HCT116 (cell line): ENCODE data around the gene NEO1.

ENCODE experiments used
- ATF3 ChIP-seq: IDR thresholded peaks from 2 replicates; pipeline ENCODE4 v1.6.1; 2012
- CTCF ChIP-seq, 3 experiments: fragments of 200-600 bp in 1 of 3; sonication (generic) in 1 of 3; IDR thresholded peaks in 2 of 3; conservative IDR thresholded peaks in 1 of 3; 2 replicates each; pipeline ENCODE4 v1.5.1; 2012 to 2017; ENCODE audit warnings: low read depth in 2 of 3, low read length in 2 of 3, antibody characterized with exemption in 1 of 3, borderline replicate concordance in 1 of 3, control low read depth in 1 of 3, mild to moderate bottlenecking in 1 of 3, mixed read lengths in 1 of 3, mixed run types in 1 of 3, moderate library complexity in 1 of 3; ENCODE audit not compliant: insufficient read depth in 1 of 3
- ELF1 ChIP-seq: IDR thresholded peaks from 2 replicates; pipeline ENCODE4 v1.6.1; 2012; ENCODE audit warnings: low read depth, borderline replicate concordance
- JUND ChIP-seq: IDR thresholded peaks from 2 replicates; pipeline ENCODE4 v1.6.1; 2012
- POLR2A ChIP-seq: IDR thresholded peaks from 2 replicates; pipeline ENCODE4 v1.7.0; 2011; ENCODE audit warnings: borderline replicate concordance; ENCODE audit not compliant: insufficient read depth, insufficient read length; ENCODE audit errors: extremely low read depth
- POLR2AphosphoS5 ChIP-seq: IDR thresholded peaks from 2 replicates; pipeline ENCODE4 v1.6.1; 2011; ENCODE audit warnings: mild to moderate bottlenecking, low read depth, low read length, moderate library complexity
- SIN3A ChIP-seq: IDR thresholded peaks from 2 replicates; pipeline ENCODE4 v1.6.1; 2012; ENCODE audit warnings: low read depth
- SP1 ChIP-seq: IDR thresholded peaks from 2 replicates; pipeline ENCODE4 v1.6.1; 2012; ENCODE audit warnings: low read depth

- TF ChIP-seq SIN3A, result no peak
- TF ChIP-seq POLR2A, result no peak
- TF ChIP-seq CTCF (IDR thresholded peaks at IDR 0.05 in 2 of 3, conservative IDR thresholded peaks at IDR 0.05 in 1 of 3; ENCODE audit: borderline replicate concordance in 1 of 3, insufficient read depth in 1 of 3, low read depth in 2 of 3, low read length in 2 of 3), result no peak
- TF ChIP-seq ELF1, result no peak
- TF ChIP-seq POLR2AphosphoS5, result no peak
- no peak for TF ChIP-seq JUND
- no peak for TF ChIP-seq ATF3
- no peak for TF ChIP-seq SP1
Measured at GRCh38 chr15:73226093-73226814, 174.0 kb downstream of the NEO1 start.
